HG02852 (cell line): ENCODE results near the gene PIPOX.

Experiments
- ATAC-seq: cut with Tn5 transposase; IDR thresholded peaks from one replicate; pipeline ENCODE4 v1.9.1; 2021; ENCODE audit warnings: mild to moderate bottlenecking, moderate library complexity; ENCODE audit not compliant: unreplicated experiment

Gene PIPOX

GRCh38 chr17:29045734-29046472, 3.0 kb downstream of the PIPOX start:
- no peak for ATAC-seq

GRCh38 chr17:29046473-29046839, 3.5 kb downstream of the PIPOX start:
- no peak for ATAC-seq

- ATAC-seq: no peak
Measured at GRCh38 chr17:29048440-29049368, 5.8 kb downstream of the PIPOX start.

- no peak for ATAC-seq
Measured at GRCh38 chr17:29049541-29050145, 6.7 kb downstream of the PIPOX start.

- ATAC-seq: no peak
Measured at GRCh38 chr17:29050176-29050575, 7.2 kb downstream of the PIPOX start.

GRCh38 chr17:29051194-29051593, 8.3 kb downstream of the PIPOX start:
- ATAC-seq: no peak

GRCh38 chr17:29051731-29052130, 8.8 kb downstream of the PIPOX start:
- ATAC-seq: no peak

- no peak for ATAC-seq
Measured at GRCh38 chr17:29054835-29055234, 11.9 kb downstream of the PIPOX start.

GRCh38 chr17:29057361-29057760, 14.4 kb downstream of the PIPOX start:
- no peak for ATAC-seq

GRCh38 chr17:29058391-29058790, 15.4 kb downstream of the PIPOX start:
- no peak for ATAC-seq

GRCh38 chr17:29059281-29059680, 16.3 kb downstream of the PIPOX start:
- ATAC-seq: no peak

GRCh38 chr17:29060475-29060874, 17.5 kb downstream of the PIPOX start:
- no peak for ATAC-seq

GRCh38 chr17:29061036-29061435, 18.1 kb downstream of the PIPOX start:
- ATAC-seq: no peak

- no peak for ATAC-seq
Measured at GRCh38 chr17:29062215-29062614, 19.3 kb downstream of the PIPOX start.

- ATAC-seq: no peak
Measured at GRCh38 chr17:29063992-29064391, 21.1 kb downstream of the PIPOX start.

- ATAC-seq: no peak
Measured at GRCh38 chr17:29066047-29066446, 23.1 kb downstream of the PIPOX start.

- ATAC-seq: no peak
Measured at GRCh38 chr17:29066606-29067005, 23.7 kb downstream of the PIPOX start.

- no peak for ATAC-seq
Measured at GRCh38 chr17:29068818-29069217, 25.9 kb downstream of the PIPOX start.

- ATAC-seq: no peak
Measured at GRCh38 chr17:29069526-29070041, 26.6 kb downstream of the PIPOX start.

GRCh38 chr17:29070308-29070707, 27.4 kb downstream of the PIPOX start:
- ATAC-seq: no peak

- no peak for ATAC-seq
Measured at GRCh38 chr17:29070781-29071180, 27.8 kb downstream of the PIPOX start.
